ENCODE data around the gene CTF1. TPM values are rescaled to one million over a fixed set of nuclear protein-coding genes. Genes with fewer than 3 reads are reported as not detected.

CTF1 gene
- total and polyA plus RNA-seq, 7 donors: 0.46 to 6.9 (median 3.6) TPM

GRCh38 chr16:30882429-30883310 lies 13.7 kb upstream of the CTF1 start:
- H3K9me3 ChIP-seq: no peaks in the 10 kb centered on the region
- TF ChIP-seq POLR2A (IDR thresholded peaks at IDR 0.05) (no peak), POLR2AphosphoS5 (IDR thresholded peaks at IDR 0.05) (no peak), EP300 (IDR thresholded peaks at IDR 0.05) (no peak), CTCF (IDR thresholded peaks at IDR 0.05) (no peak)
- intact Hi-C loops (cut with DNase I): no loop called here
- no peak overlapping the region for H3K27ac ChIP-seq
- peaks cover 5 to 51% (median 7%) of the 10 kb centered on the region in 4 donors for H3K36me3 ChIP-seq
- WGBS, 2 donors: 62 to 74% methylated on average over 4 of the region's 4 CpGs
- DNase-seq: no peak
- peaks cover 0 to 4% (median 0%) of the 10 kb centered on the region in 4 donors for H3K4me1 ChIP-seq
- no peak overlapping the region for H3K4me3 ChIP-seq
- no peaks in the 10 kb centered on the region for H3K27me3 ChIP-seq

GRCh38 chr16:30884760-30885159 lies 11.7 kb upstream of the CTF1 start:
- TF ChIP-seq POLR2A (IDR thresholded peaks at IDR 0.05) (no peak), EP300 (IDR thresholded peaks at IDR 0.05) (no peak), CTCF (IDR thresholded peaks at IDR 0.05) (no peak), POLR2AphosphoS5 (IDR thresholded peaks at IDR 0.05) (no peak)
- WGBS, 2 donors: 70 to 72% methylated on average over 3 of the region's 3 CpGs
- Histone ChIP-seq H3K27ac (no peak overlapping the region), H3K4me1 (no peaks in the 10 kb centered on the region), H3K9me3 (no peaks in the 10 kb centered on the region), H3K4me3 (no peak overlapping the region), H3K36me3 (peaks cover 15 to 61% (median 17%) of the 10 kb centered on the region in 4 donors), H3K27me3 (no peaks in the 10 kb centered on the region)
- DNase-seq: no peak
- intact Hi-C loops (cut with DNase I): no loop called here

- no peaks in the 10 kb centered on the region for H3K4me1 ChIP-seq
- H3K4me3 ChIP-seq: no peak overlapping the region
- intact Hi-C loops (cut with DNase I): no loop called here
- no peaks in the 10 kb centered on the region for H3K9me3 ChIP-seq
- H3K36me3 ChIP-seq: peaks cover 17 to 61% (median 18%) of the 10 kb centered on the region in 4 donors
- TF ChIP-seq POLR2A (IDR thresholded peaks at IDR 0.05) (no peak), CTCF (IDR thresholded peaks at IDR 0.05) (no peak), POLR2AphosphoS5 (IDR thresholded peaks at IDR 0.05) (no peak), EP300 (IDR thresholded peaks at IDR 0.05) (no peak)
- DNase-seq: no peak
- no peak overlapping the region for H3K27ac ChIP-seq
- 94 to 95% methylated on average over 9 of the region's 9 CpGs for WGBS, 2 donors
- H3K27me3 ChIP-seq: no peaks in the 10 kb centered on the region
Measured at GRCh38 chr16:30885196-30885595, 11.2 kb upstream of the CTF1 start.

- H3K4me1 ChIP-seq: no peaks in the 10 kb centered on the region
- H3K9me3 ChIP-seq: no peaks in the 10 kb centered on the region
- no peaks in the 10 kb centered on the region for H3K27me3 ChIP-seq
- peaks cover 18 to 65% (median 24%) of the 10 kb centered on the region in 4 donors for H3K36me3 ChIP-seq
- TF ChIP-seq POLR2AphosphoS5 (IDR thresholded peaks at IDR 0.05) (no peak), EP300 (IDR thresholded peaks at IDR 0.05) (no peak), POLR2A (IDR thresholded peaks at IDR 0.05) (no peak), CTCF (IDR thresholded peaks at IDR 0.05) (no peak)
- WGBS, 2 donors: 91 to 96% methylated on average over 1 of the region's 1 CpG
- no peak for DNase-seq
- intact Hi-C loops (cut with DNase I): loop anchor here (2.0 kb wide), 1 partner anchor 69 kb away; no protein-coding TSS in a partner anchor
- no peak overlapping the region for H3K27ac ChIP-seq
- no peak overlapping the region for H3K4me3 ChIP-seq
Measured at GRCh38 chr16:30886145-30886544, 10.3 kb upstream of the CTF1 start.

Data from sigmoid colon (tissue), 7 donors.